OCI-LY1 (cell line): ENCODE data around the gene RARS1.

Source experiments
- H2AFZ ChIP-seq: fragments of 200-600 bp; sonication (generic), shearing (Covaris generic); 2 replicates; pipeline ENCODE4 v1.6.0; 2014; ENCODE audit warnings: antibody characterized with exemption, mild to moderate bottlenecking, low read length
- H3F3A ChIP-seq: fragments of 200-600 bp; sonication (generic), shearing (Covaris generic); 2 replicates; pipeline ENCODE4 v1.6.0; 2014; ENCODE audit warnings: mild to moderate bottlenecking, antibody characterized with exemption, low read length, moderate library complexity; ENCODE audit not compliant: insufficient read depth
- H3K27ac ChIP-seq: fragments of 200-600 bp; sonication (generic); 2 replicates; pipeline ENCODE4 v1.5.1; 2014; ENCODE audit warnings: low read length, mixed run types, mild to moderate bottlenecking, low read depth; ENCODE audit not compliant: poor library complexity, severe bottlenecking
- H3K27me3 ChIP-seq: fragments of 200-600 bp; sonication (generic); 2 replicates; pipeline ENCODE4 v1.6.0; 2014; ENCODE audit warnings: antibody characterized with exemption, mild to moderate bottlenecking, low read length, moderate library complexity; ENCODE audit not compliant: insufficient read depth
- H3K36me3 ChIP-seq: fragments of 200-600 bp; sonication (generic); 2 replicates; pipeline ENCODE4 v1.6.1; 2014; ENCODE audit warnings: mild to moderate bottlenecking, antibody characterized with exemption, low read length, moderate library complexity, mixed read lengths; ENCODE audit not compliant: insufficient read depth
- H3K4me1 ChIP-seq: fragments of 200-600 bp; sonication (generic); 2 replicates; pipeline ENCODE4 v1.5.1; 2014; ENCODE audit warnings: mild to moderate bottlenecking, low read length, moderate library complexity; ENCODE audit not compliant: insufficient read depth, severe bottlenecking
- H3K4me2 ChIP-seq: fragments of 200-600 bp; sonication (generic), shearing (Covaris generic); 2 replicates; pipeline ENCODE4 v1.6.1; 2014; ENCODE audit warnings: low read length
- H3K4me3 ChIP-seq: fragments of 200-600 bp; sonication (generic); 2 replicates; pipeline ENCODE4 v1.5.1; 2014; ENCODE audit warnings: low read length, low read depth, mild to moderate bottlenecking, mixed read lengths; ENCODE audit not compliant: poor library complexity, severe bottlenecking
- H3K79me2 ChIP-seq: fragments of 200-600 bp; shearing (Covaris generic); 2 replicates; pipeline ENCODE4 v1.6.1; 2016; ENCODE audit warnings: mixed run types, low read length, mixed read lengths; ENCODE audit not compliant: insufficient read depth
- H3K9ac ChIP-seq: fragments of 200-600 bp; sonication (generic), shearing (Covaris generic); 2 replicates; pipeline ENCODE4 v1.6.1; 2014; ENCODE audit warnings: mild to moderate bottlenecking, low read length, mixed read lengths
- H3K9me2 ChIP-seq: fragments of 200-600 bp; sonication (generic), shearing (Covaris generic); 2 replicates; pipeline ENCODE4 v1.6.1; 2014; ENCODE audit warnings: low read depth, mild to moderate bottlenecking, low read length, mixed read lengths
- H3K9me3 ChIP-seq: fragments of 200-600 bp; shearing (Covaris generic); 2 replicates; pipeline ENCODE4 v1.6.1; 2014; ENCODE audit warnings: low read length, mixed read lengths
- H4K20me1 ChIP-seq: fragments of 200-600 bp; sonication (generic), shearing (Covaris generic); 2 replicates; pipeline ENCODE4 v1.6.0; 2016; ENCODE audit warnings: mild to moderate bottlenecking, low read length; ENCODE audit not compliant: insufficient read depth
- CTCF ChIP-seq: fragments of 200-600 bp; sonication (generic), shearing (Covaris generic); IDR thresholded peaks from 2 replicates; pipeline ENCODE4 v1.5.1; 2017; ENCODE audit warnings: mild to moderate bottlenecking, antibody characterized with exemption, low read length, moderate library complexity, mixed read lengths
- EZH2 ChIP-seq: fragments of 200-600 bp; sonication (generic), shearing (Covaris generic); IDR thresholded peaks from 2 replicates; pipeline ENCODE4 v1.8.0; 2017; ENCODE audit warnings: borderline replicate concordance, mixed run types, mild to moderate bottlenecking, antibody characterized with exemption, low read length, moderate library complexity, mixed read lengths

Gene RARS1

GRCh38 chr5:168482361-168482760 lies 3.9 kb upstream of the RARS1 start:
- no peaks in the 10 kb centered on the region for H3K9me2 ChIP-seq
- H3K27ac ChIP-seq: no peak overlapping the region
- no peaks in the 10 kb centered on the region for H3F3A ChIP-seq
- H3K27me3 ChIP-seq: no peaks in the 10 kb centered on the region
- no peaks in the 10 kb centered on the region for H3K79me2 ChIP-seq
- peaks cover 18% of the 10 kb centered on the region for H3K4me1 ChIP-seq
- no peak overlapping the region for H3K4me2 ChIP-seq
- no peak for TF ChIP-seq CTCF
- TF ChIP-seq EZH2: no peak
- H3K9ac ChIP-seq: no peak overlapping the region
- H3K36me3 ChIP-seq: no peaks in the 10 kb centered on the region
- H4K20me1 ChIP-seq: no peaks in the 10 kb centered on the region
- H3K4me3 ChIP-seq: no peak overlapping the region
- no peaks in the 10 kb centered on the region for H3K9me3 ChIP-seq
- no peak overlapping the region for H2AFZ ChIP-seq

GRCh38 chr5:168489059-168489458 lies 2.8 kb downstream of the RARS1 start:
- Histone ChIP-seq H3K36me3 (peaks cover 60% of the 10 kb centered on the region), H3K27ac (no peak overlapping the region), H3K79me2 (no peaks in the 10 kb centered on the region), H3F3A (no peaks in the 10 kb centered on the region), H4K20me1 (no peaks in the 10 kb centered on the region), H3K9me2 (no peaks in the 10 kb centered on the region), H2AFZ (no peak overlapping the region), H3K4me3 (no peak overlapping the region), H3K27me3 (no peaks in the 10 kb centered on the region), H3K9me3 (no peaks in the 10 kb centered on the region), H3K4me2 (no peak overlapping the region), H3K4me1 (peaks cover 14% of the 10 kb centered on the region), H3K9ac (no peak overlapping the region)
- TF ChIP-seq EZH2 (no peak), CTCF (no peak)

GRCh38 chr5:168494057-168494555 lies 7.8 kb downstream of the RARS1 start:
- Histone ChIP-seq H3F3A (no peaks in the 10 kb centered on the region), H3K36me3 (peaks cover 88% of the 10 kb centered on the region), H3K4me2 (no peak overlapping the region), H3K27me3 (no peaks in the 10 kb centered on the region), H3K9me2 (no peaks in the 10 kb centered on the region), H3K27ac (no peak overlapping the region), H3K4me3 (no peak overlapping the region), H3K4me1 (no peaks in the 10 kb centered on the region), H3K9ac (no peak overlapping the region), H4K20me1 (no peaks in the 10 kb centered on the region), H2AFZ (no peak overlapping the region), H3K79me2 (no peaks in the 10 kb centered on the region), H3K9me3 (no peaks in the 10 kb centered on the region)
- TF ChIP-seq EZH2 (no peak), CTCF (no peak)
